ENCODE results near the gene CILP. TPM values are rescaled to one million over a fixed set of nuclear protein-coding genes. Genes with fewer than 3 reads are reported as not detected.

The CILP gene
- total and polyA plus RNA-seq, 2 experiments from 2014 or later: 0.03 TPM; not detected in 1

GRCh38 chr15:65204931-65205660 is 6.2 kb downstream of the CILP start:
- H3K27me3 ChIP-seq (ENCODE audit: insufficient read depth): no peaks in the 10 kb centered on the region
- Mint-ChIP-seq H3K4me1 (no peaks in the 10 kb centered on the region), H3K27me3 (ENCODE audit: insufficient read depth, low read depth, poor library complexity) (peaks cover 4% of the 10 kb centered on the region), H3K27ac (no peak overlapping the region), H3K36me3 (ENCODE audit: low read depth) (no peaks in the 10 kb centered on the region), H3K9me3 (no peaks in the 10 kb centered on the region), H3K4me3 (no peak overlapping the region)
- no peaks in the 10 kb centered on the region for H3K79me2 ChIP-seq (replicated peaks; ENCODE audit: insufficient read depth)
- H3K4me3 ChIP-seq: no peak overlapping the region
- H3K9me2 ChIP-seq (ENCODE audit: insufficient read depth): peaks cover 3% of the 10 kb centered on the region; the same call in 1 of the 2 replicates
- H4K20me1 ChIP-seq (replicated peaks; ENCODE audit: insufficient read depth): no peaks in the 10 kb centered on the region
- H3K4me2 ChIP-seq: no peak overlapping the region
- no peaks in the 10 kb centered on the region for H3K36me3 ChIP-seq (ENCODE audit: insufficient read depth)
- H3K4me1 ChIP-seq (ENCODE audit: insufficient read depth): no peaks in the 10 kb centered on the region
- no peak overlapping the region for H3K27ac ChIP-seq (ENCODE audit: low read depth)
- H3F3A ChIP-seq (replicated peaks; ENCODE audit: low read depth): no peaks in the 10 kb centered on the region
- no peak overlapping the region for H2AFZ ChIP-seq
- no peak for DNase-seq (ENCODE audit: low spot score)
- ATAC-seq: no peak
- TF ChIP-seq CTCF (conservative IDR thresholded peaks at IDR 0.05; ENCODE audit: low read depth in 2 of 2) (no peak), EZH2phosphoT487 (IDR thresholded peaks at IDR 0.05; ENCODE audit: unreplicated experiment) (no peak), ZNF331 (CRISPR knock-in tag; IDR thresholded peaks at IDR 0.05; ENCODE audit: low read depth) (no peak), ZNF114 (CRISPR knock-in tag; IDR thresholded peaks at IDR 0.05) (no peak), REST (IDR thresholded peaks at IDR 0.05; ENCODE audit: unreplicated experiment) (no peak), JUNB (IDR thresholded peaks at IDR 0.05; ENCODE audit: unreplicated experiment) (no peak), EZH2 (IDR thresholded peaks at IDR 0.05; ENCODE audit: low read depth, unreplicated experiment) (no peak), ETS1 (IDR thresholded peaks at IDR 0.05) (no peak), POLR2AphosphoS5 (IDR thresholded peaks at IDR 0.05; ENCODE audit: low read depth) (no peak), STAT1 (IDR thresholded peaks at IDR 0.05; ENCODE audit: unreplicated experiment) (no peak), CREB1 (CRISPR knock-in tag; IDR thresholded peaks at IDR 0.05; ENCODE audit: low read depth) (no peak), ZNF462 (CRISPR knock-in tag; IDR thresholded peaks at IDR 0.05) (no peak)
